Caco-2 (cell line): ENCODE results near the gene UNC50. TPM values are rescaled to one million over a fixed set of nuclear protein-coding genes. Genes with fewer than 3 reads are reported as not detected.

Source experiments
- BruUV-seq: library from RNA; stranded (reverse); fragments of 400-500 nt; replicated peaks from 2 replicates; lab custom pipeline; 2021; lab: Mats Ljungman, UMichigan
- CTCF ChIA-PET: fragments of 300-600 bp; sonication (Branson Sonifier 250); formaldehyde crosslinking; loops from one replicate; lab custom pipeline; 2022; ENCODE audit warnings: antibody characterized with exemption; lab: Charles Lee
- POLR2A ChIA-PET: fragments of 300-600 bp; sonication (Branson Sonifier 250); formaldehyde crosslinking; loops from one replicate; lab custom pipeline; 2022; ENCODE audit warnings: antibody characterized with exemption; lab: Charles Lee
- DNase-seq, 2 experiments: peaks; one replicate each; pipeline versions ENCODE4 v3.0.0 to v3.0.0-alpha.2; 2020 to 2022
- H3K27me3 ChIP-seq: replicated peaks from 2 replicates; pipeline ENCODE4 v1.6.0; 2011; ENCODE audit warnings: low read length; ENCODE audit not compliant: control insufficient read depth, insufficient read depth
- H3K36me3 ChIP-seq: 2 replicates; pipeline ENCODE4 v1.5.1; 2011; ENCODE audit warnings: low read length; ENCODE audit not compliant: control insufficient read depth, insufficient read depth
- H3K4me1 ChIP-seq: fragments of 250-450 bp; sonication (Bioruptor Pico); 2 replicates; pipeline ENCODE4 v1.5.1; 2020; ENCODE audit warnings: mild to moderate bottlenecking
- H3K4me3 ChIP-seq: 2 replicates; pipeline ENCODE4 v1.5.1; 2011; ENCODE audit warnings: low read depth, mild to moderate bottlenecking, control low read depth, low read length
- H3K9me3 ChIP-seq: fragments of 250-450 bp; sonication (Bioruptor Pico); 2 replicates; pipeline ENCODE4 v1.5.1; 2020; ENCODE audit warnings: mild to moderate bottlenecking, moderate library complexity
- H3K27ac Mint-ChIP-seq: one replicate; pipeline ENCODE4 v1.8.0; 2022; ENCODE audit warnings: mixed read lengths; ENCODE audit not compliant: unreplicated experiment
- H3K27me3 Mint-ChIP-seq: one replicate; pipeline ENCODE4 v1.8.0; 2022; ENCODE audit warnings: mixed read lengths; ENCODE audit not compliant: insufficient read depth, unreplicated experiment
- H3K36me3 Mint-ChIP-seq: one replicate; pipeline ENCODE4 v1.8.0; 2022; ENCODE audit warnings: mild to moderate bottlenecking, mixed read lengths; ENCODE audit not compliant: insufficient read depth, unreplicated experiment
- H3K4me1 Mint-ChIP-seq: one replicate; pipeline ENCODE4 v1.8.0; 2022; ENCODE audit warnings: low read depth, mixed read lengths; ENCODE audit not compliant: unreplicated experiment
- H3K4me3 Mint-ChIP-seq: one replicate; pipeline ENCODE4 v1.8.0; 2022; ENCODE audit warnings: mild to moderate bottlenecking, moderate library complexity, mixed read lengths; ENCODE audit not compliant: unreplicated experiment
- H3K9me3 Mint-ChIP-seq: one replicate; pipeline ENCODE4 v1.8.0; 2022; ENCODE audit warnings: mixed read lengths; ENCODE audit not compliant: unreplicated experiment
- CTCF ChIP-seq, 2 experiments: fragments of 200-600 bp in 1 of 2; IDR thresholded peaks; 1 replicate in 1 of 2; 2 replicates in 1 of 2; pipeline versions ENCODE4 v1.5.1 to v1.8.0; 2011 to 2022; ENCODE audit warnings: antibody characterized with exemption in 1 of 2, control low read depth in 1 of 2, inconsistent platforms in 1 of 2, low read depth in 1 of 2, low read length in 1 of 2, mild to moderate bottlenecking in 1 of 2, moderate library complexity in 1 of 2; ENCODE audit not compliant: insufficient read depth in 1 of 2, severe bottlenecking in 1 of 2, unreplicated experiment in 1 of 2
- intact Hi-C: fragments of 100-400 bp; cut with micrococcal nuclease; formaldehyde crosslinking; loops from one replicate; pipeline ENCODE4 v1.10.0; 2022; ENCODE audit not compliant: unreplicated experiment
- total RNA-seq: library from RNA; stranded (reverse); gene quantifications from 2 replicates; pipeline ENCODE4 v1.2.3, GENCODE V29; 2022

UNC50 gene
- total RNA-seq, 1 experiment from 2014 or later: 40.0 TPM

- Mint-ChIP-seq H3K36me3 (no peaks in the 10 kb centered on the region), H3K27me3 (no peaks in the 10 kb centered on the region), H3K4me1 (no peaks in the 10 kb centered on the region), H3K4me3 (no peak overlapping the region), H3K9me3 (no peaks in the 10 kb centered on the region), H3K27ac (no peak overlapping the region)
- TF ChIP-seq CTCF (IDR thresholded peaks at IDR 0.05; ENCODE audit: insufficient read depth in 1 of 2, low read depth in 1 of 2, low read length in 1 of 2, severe bottlenecking in 1 of 2, unreplicated experiment in 1 of 2): no peak
- no peak for DNase-seq
- intact Hi-C loops: no loop called here
- BruUV-seq: no TSS peak
- no peaks in the 10 kb centered on the region for H3K9me3 ChIP-seq
- ChIA-PET CTCF (no interaction called here), POLR2A (no interaction called here)
- no peaks in the 10 kb centered on the region for H3K36me3 ChIP-seq
- H3K4me3 ChIP-seq: no peak overlapping the region
- peaks cover 6% of the 10 kb centered on the region for H3K4me1 ChIP-seq
- H3K27me3 ChIP-seq: no peaks in the 10 kb centered on the region
These were observed 24.4 kb upstream of the UNC50 start for GRCh38 chr2:98583816-98584618.

GRCh38 chr2:98585386-98585785 is 23.0 kb upstream of the UNC50 start:
- Mint-ChIP-seq H3K27ac (no peak overlapping the region), H3K9me3 (no peaks in the 10 kb centered on the region), H3K4me1 (no peaks in the 10 kb centered on the region), H3K27me3 (no peaks in the 10 kb centered on the region), H3K36me3 (no peaks in the 10 kb centered on the region), H3K4me3 (no peak overlapping the region)
- H3K9me3 ChIP-seq: no peaks in the 10 kb centered on the region
- no peaks in the 10 kb centered on the region for H3K27me3 ChIP-seq
- CTCF ChIA-PET: no interaction called here
- peaks cover 6% of the 10 kb centered on the region for H3K4me1 ChIP-seq
- no peak overlapping the region for H3K4me3 ChIP-seq
- H3K36me3 ChIP-seq: no peaks in the 10 kb centered on the region
- TF ChIP-seq CTCF (IDR thresholded peaks at IDR 0.05; ENCODE audit: insufficient read depth in 1 of 2, low read depth in 1 of 2, low read length in 1 of 2, severe bottlenecking in 1 of 2, unreplicated experiment in 1 of 2): no peak
- BruUV-seq: no TSS peak
- intact Hi-C loops: no loop called here
- DNase-seq: no peak
- POLR2A ChIA-PET: no interaction called here

GRCh38 chr2:98586551-98587140 is 21.7 kb upstream of the UNC50 start:
- H3K4me3 Mint-ChIP-seq: no peak overlapping the region
- H3K27ac Mint-ChIP-seq: no peak overlapping the region
- H3K27me3 ChIP-seq: no peaks in the 10 kb centered on the region
- H3K9me3 Mint-ChIP-seq: no peaks in the 10 kb centered on the region
- no peak for DNase-seq
- CTCF ChIA-PET: no interaction called here
- peaks cover 6% of the 10 kb centered on the region for H3K4me1 ChIP-seq
- no peaks in the 10 kb centered on the region for H3K36me3 Mint-ChIP-seq
- H3K9me3 ChIP-seq: no peaks in the 10 kb centered on the region
- no peak for TF ChIP-seq CTCF (IDR thresholded peaks at IDR 0.05; ENCODE audit: insufficient read depth in 1 of 2, low read depth in 1 of 2, low read length in 1 of 2, severe bottlenecking in 1 of 2, unreplicated experiment in 1 of 2)
- no peaks in the 10 kb centered on the region for H3K27me3 Mint-ChIP-seq
- POLR2A ChIA-PET: no interaction called here
- intact Hi-C loops: no loop called here
- no peak overlapping the region for H3K4me3 ChIP-seq
- H3K4me1 Mint-ChIP-seq: no peaks in the 10 kb centered on the region
- no TSS peak for BruUV-seq
- H3K36me3 ChIP-seq: no peaks in the 10 kb centered on the region
